GM10266 (cell line): ENCODE results near the gene LOXL3.

ENCODE experiments used
- DNase-seq: peaks from one replicate; pipeline ENCODE4 v3.0.0; 2012; ENCODE audit errors: extremely low spot score
- CTCF ChIP-seq: IDR thresholded peaks from 2 replicates; pipeline ENCODE4 v1.5.1; 2012; ENCODE audit warnings: mild to moderate bottlenecking, low read depth; ENCODE audit not compliant: control insufficient read depth, insufficient read depth; ENCODE audit errors: missing control alignments

LOXL3 gene

GRCh38 chr2:74578408-74578807 lies 24.7 kb upstream of the LOXL3 start:
- no peak for DNase-seq
- no peak for TF ChIP-seq CTCF

GRCh38 chr2:74577448-74577847 lies 23.7 kb upstream of the LOXL3 start:
- no peak for TF ChIP-seq CTCF
- no peak for DNase-seq

GRCh38 chr2:74576863-74577229 lies 23.1 kb upstream of the LOXL3 start:
- DNase-seq = no peak
- TF ChIP-seq CTCF = no peak

GRCh38 chr2:74576211-74576862 lies 22.6 kb upstream of the LOXL3 start:
- DNase-seq = no peak
- TF ChIP-seq CTCF = no peak

- no peak for DNase-seq
- TF ChIP-seq CTCF = no peak
Observed at GRCh38 chr2:74575320-74575719, 21.6 kb upstream of the LOXL3 start.

- no peak for TF ChIP-seq CTCF
- peak; percentile 45 for DNase-seq
Observed at GRCh38 chr2:74573747-74574562, 20.2 kb upstream of the LOXL3 start.
